ACHN (cell line): Measurements from ENCODE around the gene UGT2A1.

Source experiments
- DNase-seq: peaks from one replicate; pipeline ENCODE4 v3.0.0-alpha.2; 2015
- in situ Hi-C: cut with HindIII; loops from 2 replicates; pipeline ENCODE4 v1.10.0; 2017; ENCODE audit warnings: low sequenced_read_pairs, low pct_ligation_motif_present, low pct_unique_long_range_greater_than_20kb

UGT2A1 gene

GRCh38 chr4:69601065-69601464 lies 52.0 kb downstream of the UGT2A1 start:
- no peak for DNase-seq
- in situ Hi-C loops = no loop called here

- DNase-seq = no peak
- in situ Hi-C loops = no loop called here
Measured at GRCh38 chr4:69600013-69600412, 53.0 kb downstream of the UGT2A1 start.

- no peak for DNase-seq
- in situ Hi-C loops = no loop called here
Measured at GRCh38 chr4:69594382-69594781, 58.7 kb downstream of the UGT2A1 start.

- in situ Hi-C loops = no loop called here
- DNase-seq = no peak
Measured at GRCh38 chr4:69591364-69591763, 61.7 kb downstream of the UGT2A1 start.

GRCh38 chr4:69589884-69590283 lies 63.2 kb downstream of the UGT2A1 start:
- DNase-seq = no peak
- in situ Hi-C loops = no loop called here

- in situ Hi-C loops = no loop called here
- no peak for DNase-seq
Measured at GRCh38 chr4:69584135-69584534, 68.9 kb downstream of the UGT2A1 start.

- DNase-seq = no peak
- in situ Hi-C loops = no loop called here
Measured at GRCh38 chr4:69583543-69583942, 69.5 kb downstream of the UGT2A1 start.

GRCh38 chr4:69577245-69577644 lies 75.8 kb downstream of the UGT2A1 start:
- in situ Hi-C loops = no loop called here
- DNase-seq = no peak

GRCh38 chr4:69576251-69576877 lies 76.7 kb downstream of the UGT2A1 start:
- in situ Hi-C loops = no loop called here
- no peak for DNase-seq

GRCh38 chr4:69568787-69569186 lies 84.3 kb downstream of the UGT2A1 start:
- in situ Hi-C loops = no loop called here
- DNase-seq = no peak

GRCh38 chr4:69563424-69563823 lies 89.6 kb downstream of the UGT2A1 start:
- no peak for DNase-seq
- in situ Hi-C loops = no loop called here

GRCh38 chr4:69549651-69550050 lies 103.4 kb downstream of the UGT2A1 start:
- in situ Hi-C loops = no loop called here
- no peak for DNase-seq

GRCh38 chr4:69546134-69546765 lies 106.8 kb downstream of the UGT2A1 start:
- no peak for DNase-seq
- in situ Hi-C loops = no loop called here
